Occipital lobe (tissue), 2 donors: ENCODE results near the gene GAS2L2. TPM values are rescaled to one million over a fixed set of nuclear protein-coding genes. Genes with fewer than 3 reads are reported as not detected.
"Not testable (repeated sequence)": the region's sequence is repeated elsewhere in the genome, so short reads cannot be mapped to it uniquely, and the experiment has no call there.

Experiments
- DNase-seq: peaks from one replicate; lab custom pipeline; 2025; lab: John Stamatoyannopoulos, UW
- total RNA-seq: library from RNA; depleted of rRNA; stranded (reverse); fragments of >200 nt; gene quantifications from one replicate; pipeline ENCODE4 v1.2.3, GENCODE V29; 2014

The GAS2L2 gene
- total RNA-seq, 1 donor from 2014 or later = 0.16 TPM

DNA sequence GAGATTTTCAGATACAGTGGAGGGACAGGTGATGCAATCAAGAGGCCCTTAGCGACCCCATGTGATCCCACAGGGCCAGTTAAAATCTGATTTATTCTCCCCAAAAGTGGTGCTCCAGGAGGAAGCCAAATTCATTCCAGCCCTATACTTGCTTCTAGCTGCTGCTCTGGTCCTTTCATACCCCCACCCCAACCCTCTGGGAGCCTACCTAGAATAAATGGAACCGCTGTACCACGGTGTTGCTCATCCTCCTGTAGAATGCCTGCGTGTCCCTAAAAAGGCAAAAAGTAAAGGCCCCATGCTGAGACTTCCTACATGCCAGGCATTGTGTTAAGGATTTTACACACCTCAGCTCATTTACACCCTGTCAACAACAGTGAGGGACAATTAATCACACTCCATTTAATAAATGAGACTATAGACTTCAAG is 23.6 kb downstream of the GAS2L2 start:
- no peak for DNase-seq

DNA sequence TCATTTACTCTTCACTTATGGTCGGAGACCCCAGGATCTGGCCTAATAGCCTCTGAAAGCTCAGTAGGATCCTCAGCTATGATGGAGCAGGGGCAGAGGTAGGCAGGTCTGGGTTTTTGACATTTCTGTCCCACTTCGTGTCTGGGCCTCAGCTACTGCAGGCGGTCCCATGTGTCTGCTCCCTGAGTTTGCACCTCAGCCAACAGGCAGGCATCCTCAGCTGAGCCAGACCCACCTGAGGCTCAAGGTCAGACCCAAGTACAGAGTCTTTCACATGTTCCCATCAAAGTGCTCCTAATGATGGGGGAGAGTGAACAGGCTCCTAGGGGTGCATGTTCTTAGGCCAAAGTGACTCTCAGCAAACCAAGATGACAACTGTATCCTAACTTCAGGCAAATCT is 24.5 kb downstream of the GAS2L2 start:
- DNase-seq = no peak

DNA sequence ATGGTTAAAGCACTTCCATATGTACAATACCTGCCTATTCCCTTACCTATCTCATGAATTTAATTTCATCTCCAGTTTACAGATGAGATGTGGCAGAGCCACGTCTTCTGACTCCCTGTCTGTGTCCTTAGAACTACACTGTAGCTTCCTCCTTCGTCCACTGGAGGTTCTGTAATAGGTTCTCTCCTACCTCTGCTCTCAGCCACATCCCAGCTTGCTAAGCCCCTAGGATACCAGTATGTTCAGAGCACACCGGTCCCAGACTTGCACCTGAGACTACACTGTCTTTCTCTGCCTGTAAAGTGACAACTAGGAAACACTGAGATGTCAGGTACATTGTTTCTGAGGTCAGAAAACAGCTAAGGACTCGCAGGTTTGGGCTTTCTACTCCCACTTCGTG is 25.4 kb downstream of the GAS2L2 start:
- DNase-seq = no peak

DNA sequence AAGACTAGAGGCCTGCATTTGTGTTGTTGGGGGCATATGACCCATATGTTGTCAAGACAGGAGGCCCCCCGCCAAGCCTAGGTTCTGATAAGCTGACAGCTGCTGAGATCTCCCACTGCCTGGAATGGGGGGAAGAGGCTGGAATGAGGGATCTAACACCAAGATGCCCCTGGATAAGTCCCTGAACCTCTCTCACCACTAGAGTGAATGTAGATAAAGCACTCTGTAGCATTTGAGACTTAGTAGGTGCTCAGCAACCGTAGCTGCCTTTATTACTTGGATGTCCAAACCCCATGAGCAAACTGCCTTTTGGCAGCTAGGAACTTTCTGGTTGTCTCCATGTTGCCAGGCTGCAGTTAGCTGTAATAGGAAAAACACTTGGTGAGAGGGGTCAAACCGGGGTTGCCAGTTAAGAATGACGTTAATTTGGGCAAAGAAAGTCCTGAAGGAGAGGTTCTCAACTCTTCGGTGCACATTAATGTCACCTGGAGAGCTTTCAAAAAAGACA is 26.0 kb downstream of the GAS2L2 start:
- no peak for DNase-seq

DNA sequence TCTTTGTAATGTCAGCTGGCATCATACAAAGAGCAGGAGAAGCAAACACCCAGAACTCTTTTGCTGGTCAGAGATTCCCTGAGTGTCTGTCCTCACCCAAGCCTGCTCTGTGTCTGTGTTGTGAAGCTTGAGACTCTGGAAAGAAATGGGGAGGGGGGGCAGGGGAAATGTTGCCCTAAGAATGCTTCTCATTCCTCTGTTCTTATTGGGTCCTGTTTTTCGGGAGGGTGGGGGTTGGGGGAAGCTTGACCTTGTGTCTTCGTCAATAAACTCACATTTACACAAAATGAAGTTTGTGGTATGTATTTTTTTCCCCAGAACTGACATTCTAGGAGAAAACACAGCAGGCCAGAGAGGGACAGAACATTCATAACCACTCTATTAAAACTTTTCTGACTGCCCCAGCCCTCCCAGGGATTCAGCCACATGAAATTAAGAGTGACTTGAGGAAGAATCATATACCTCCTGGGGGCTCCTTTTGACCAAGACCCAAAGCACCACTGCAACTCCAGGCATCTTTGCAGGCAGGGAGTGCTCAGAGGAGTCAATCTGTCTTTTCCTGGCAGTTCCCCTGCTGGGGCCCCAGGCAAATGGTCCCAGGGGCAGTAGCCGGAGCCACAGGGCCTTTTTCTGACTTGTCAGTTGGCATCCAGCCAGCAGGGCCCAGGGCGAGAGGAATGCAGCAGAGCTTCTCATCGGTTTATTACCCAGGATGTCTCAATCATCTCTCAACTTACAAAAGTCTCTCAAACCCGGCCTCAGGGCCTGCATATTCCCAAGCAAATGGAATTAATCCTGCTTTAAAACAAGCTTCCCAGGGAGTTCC is 26.7 kb downstream of the GAS2L2 start:
- no peak for DNase-seq

DNA sequence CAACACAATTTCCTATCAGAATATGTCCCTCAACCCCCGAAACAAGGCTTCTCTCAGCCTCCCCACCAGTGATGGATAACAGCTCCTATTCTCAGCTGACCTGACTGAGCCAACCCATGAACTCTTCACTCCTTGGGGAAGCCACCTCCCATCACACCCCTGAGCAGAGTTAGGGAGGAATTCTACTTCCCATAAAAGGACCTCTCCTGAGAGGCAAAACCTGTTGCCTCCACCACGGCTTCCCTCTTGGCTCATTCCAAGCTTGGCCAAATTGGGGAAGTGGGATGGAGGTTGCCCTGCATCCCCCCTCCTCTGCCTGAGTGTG is 27.3 kb downstream of the GAS2L2 start:
- DNase-seq = no peak

DNA sequence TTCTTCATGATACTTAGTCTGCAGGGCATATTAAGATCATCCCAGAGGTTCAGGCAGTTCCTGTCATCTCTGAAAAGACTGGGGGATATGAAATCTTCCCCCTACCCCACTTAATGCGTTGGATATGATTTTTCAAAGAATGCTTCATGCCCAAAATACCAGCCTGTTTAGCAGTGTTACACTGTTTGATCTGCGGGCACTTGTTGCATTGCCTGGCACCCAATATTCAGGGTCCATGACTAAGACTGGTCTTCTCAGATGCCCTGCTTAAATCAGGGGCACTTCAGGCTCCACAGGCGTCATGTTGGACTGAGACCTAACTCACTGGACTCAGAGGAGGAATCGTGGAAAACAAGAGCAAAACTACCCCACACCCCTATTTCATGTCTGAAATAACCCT is 28.0 kb downstream of the GAS2L2 start:
- DNase-seq = no peak

DNA sequence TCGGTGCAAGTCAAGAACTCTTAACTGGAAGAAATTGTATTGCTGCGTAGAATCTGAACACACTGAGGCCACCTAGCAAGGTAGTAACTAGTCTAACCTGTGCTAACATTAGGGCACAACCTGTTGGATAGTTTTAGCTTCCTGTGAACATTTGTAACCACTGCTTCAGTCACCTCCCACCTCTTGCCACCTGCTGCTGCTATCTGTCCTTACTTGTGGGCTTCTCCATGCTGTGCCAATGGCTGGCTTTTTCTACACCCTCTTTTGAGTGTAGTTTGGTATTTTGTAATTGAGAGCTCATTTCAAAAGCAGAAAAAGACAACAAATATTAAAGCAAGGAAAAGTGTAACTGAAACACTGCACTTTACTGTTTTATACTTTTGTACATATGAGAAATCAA is 29.3 kb downstream of the GAS2L2 start:
- no peak for DNase-seq

DNA sequence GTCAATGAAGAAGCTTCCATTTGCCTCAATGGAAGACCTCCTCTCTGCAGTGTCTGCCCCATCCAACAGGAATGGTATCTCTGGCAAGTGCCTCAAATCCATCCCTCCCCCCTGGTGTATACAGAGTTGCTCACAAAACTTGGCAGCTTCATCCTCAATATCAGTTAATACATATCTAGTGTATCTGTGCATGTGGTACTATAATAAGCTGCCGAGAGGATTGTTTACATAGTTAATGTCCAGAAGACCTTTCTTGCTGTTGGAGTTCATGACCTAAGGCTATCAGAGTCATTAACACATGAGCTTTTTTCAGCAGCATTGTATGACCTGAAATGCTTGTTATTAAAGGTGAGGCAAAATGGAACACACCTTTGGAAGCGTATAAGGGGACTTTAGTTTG is 35.6 kb downstream of the GAS2L2 start:
- DNase-seq = no peak

DNA sequence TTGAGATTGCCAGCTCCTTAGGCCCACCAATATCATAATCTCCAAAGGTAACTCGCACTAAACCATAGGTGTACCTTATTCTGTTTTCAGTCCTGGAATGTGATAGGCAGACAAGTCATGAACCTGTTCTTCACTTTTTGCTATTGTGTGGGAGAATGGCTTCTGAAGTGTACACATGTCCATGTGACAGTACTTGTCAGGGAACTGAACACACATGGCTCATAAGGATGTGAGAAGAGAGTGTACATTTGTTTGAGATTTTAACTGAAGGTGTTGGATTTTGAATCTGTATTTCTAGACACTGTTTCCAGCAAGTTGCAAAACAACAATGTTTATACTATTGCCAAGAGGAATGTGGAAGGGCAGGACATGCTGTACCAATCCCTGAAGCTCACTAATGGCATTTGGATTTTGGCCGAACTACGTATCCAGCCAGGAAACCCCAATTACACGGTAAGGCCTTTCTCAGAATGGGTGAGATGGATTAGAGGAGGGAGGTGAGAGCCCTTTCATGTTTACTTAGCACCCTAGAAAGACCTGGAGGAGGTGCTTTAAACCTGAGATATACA is 36.1 kb downstream of the GAS2L2 start:
- DNase-seq = no peak

DNA sequence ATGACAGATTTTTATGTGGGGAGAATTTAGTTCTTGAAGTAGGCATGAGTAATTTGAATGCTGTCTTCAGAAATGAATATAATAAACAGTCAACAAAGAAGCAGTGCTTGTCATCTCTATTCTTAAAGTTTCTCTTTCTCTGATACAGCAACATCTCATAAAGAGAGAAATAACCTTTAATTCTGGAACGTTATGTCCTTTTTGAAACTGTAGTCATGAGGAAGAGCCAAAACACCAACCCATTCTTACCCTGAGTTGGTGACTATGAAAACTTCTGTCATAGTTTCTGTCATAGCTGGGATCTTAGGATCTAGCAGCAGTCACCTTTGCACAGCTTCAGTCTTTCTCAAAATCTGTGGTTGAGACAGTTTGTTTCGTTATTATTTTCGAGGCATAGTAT is 36.9 kb downstream of the GAS2L2 start:
- DNase-seq = no peak

DNA sequence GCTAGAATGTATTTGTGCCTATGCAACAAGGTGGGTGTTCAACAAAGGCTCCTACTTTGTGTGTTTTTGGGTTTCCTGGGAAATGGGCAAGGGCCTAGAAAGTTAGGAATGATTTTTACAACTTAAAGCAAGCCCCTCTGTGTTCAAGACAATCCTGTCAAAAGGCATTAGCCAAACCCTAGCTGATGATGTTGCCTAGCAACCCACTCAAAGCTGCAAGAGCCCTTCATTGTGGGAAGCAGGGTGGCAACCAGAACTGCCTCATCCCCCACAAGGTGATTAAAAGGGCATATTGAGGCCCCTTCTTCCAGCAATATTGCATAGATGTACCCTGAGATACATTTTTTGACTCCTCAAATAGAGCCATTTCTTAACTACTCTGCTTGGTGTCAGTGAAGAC is 37.6 kb downstream of the GAS2L2 start:
- no peak for DNase-seq

DNA sequence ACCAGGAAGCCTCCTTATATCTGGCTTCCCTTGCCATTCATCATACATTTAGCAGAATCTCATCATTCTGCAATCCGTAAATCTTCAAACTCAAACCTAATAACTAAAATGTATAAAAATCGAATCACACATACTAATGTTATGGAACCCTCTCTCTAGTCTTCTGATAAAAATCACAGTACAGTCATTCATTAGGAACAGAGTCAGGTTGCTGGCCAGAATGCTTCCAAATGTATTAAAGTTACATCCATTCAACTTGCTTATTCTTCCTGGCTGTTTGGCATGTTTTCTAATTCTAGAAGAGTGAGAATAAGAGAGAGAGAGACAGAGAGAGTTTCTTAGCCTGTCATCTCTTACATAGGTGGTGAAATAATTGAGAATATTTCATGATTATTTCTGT is 38.1 kb downstream of the GAS2L2 start:
- DNase-seq = no peak

DNA sequence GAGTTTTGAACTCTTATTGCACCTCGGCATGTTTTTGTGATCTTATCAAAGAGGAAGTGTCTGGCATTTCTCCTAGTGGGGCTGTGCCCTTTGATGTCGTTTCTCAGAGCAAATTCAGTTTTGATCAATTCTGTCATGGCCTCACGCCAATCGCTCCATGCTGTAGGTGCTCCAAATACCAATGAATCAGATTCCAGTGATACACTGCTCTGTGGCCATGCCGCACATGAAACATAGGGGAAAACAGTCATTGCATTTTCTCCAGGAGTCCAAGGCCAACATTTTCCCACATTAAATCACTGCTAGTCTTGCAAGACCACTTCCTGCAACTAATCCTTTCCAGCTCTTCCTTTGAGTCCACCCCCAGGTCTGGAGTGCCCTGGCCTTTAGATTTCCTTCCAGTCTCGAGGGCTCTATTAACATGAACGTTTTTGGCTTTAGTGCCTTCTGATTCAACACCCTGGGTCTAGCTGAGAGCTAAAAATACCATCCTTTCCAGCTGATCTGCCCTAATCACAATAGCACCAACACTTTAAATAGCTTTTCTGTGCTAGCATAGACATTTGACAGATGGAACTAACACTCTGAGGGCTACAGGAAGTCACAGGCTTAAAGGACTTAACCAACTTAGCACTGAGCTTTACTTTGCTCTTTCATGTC is 39.8 kb downstream of the GAS2L2 start:
- no peak for DNase-seq

DNA sequence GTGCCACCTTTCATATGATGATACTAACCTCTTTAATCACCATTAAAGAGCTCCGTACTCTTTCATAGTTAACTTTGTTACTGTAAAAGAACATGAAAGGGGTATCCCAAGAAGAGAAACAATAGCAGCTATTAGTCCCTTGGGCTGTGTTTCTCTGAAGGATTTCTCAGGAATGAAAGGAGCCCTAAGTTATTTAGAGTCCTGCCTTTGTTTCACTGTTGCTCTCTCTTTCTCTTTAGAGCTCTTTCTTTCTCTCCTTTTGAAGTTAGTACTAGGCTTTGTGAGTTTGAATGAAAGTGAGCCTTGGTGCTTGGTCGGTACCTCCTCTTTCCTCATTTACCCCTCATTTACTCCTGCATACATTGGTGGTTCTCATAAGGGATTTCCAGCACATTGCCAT is 42.1 kb downstream of the GAS2L2 start:
- no peak for DNase-seq

DNA sequence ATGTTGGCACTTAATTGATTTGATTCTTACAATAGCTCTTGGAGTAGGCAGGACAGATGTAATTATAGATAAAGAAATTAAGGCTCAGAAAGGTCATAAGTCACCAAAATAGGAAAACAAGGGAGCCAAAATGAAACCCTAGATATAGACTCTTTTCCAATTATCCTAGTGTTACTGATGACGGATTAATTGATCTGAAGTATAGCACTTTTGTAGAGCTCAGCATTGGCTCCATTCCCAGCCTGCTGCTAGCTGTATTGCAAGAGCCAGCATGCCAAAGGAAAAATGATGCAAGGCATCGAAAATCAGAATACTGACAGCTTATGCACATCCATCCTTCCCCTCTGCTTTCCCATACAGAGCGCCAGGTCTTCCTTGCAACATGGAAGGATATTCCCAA is 43.2 kb downstream of the GAS2L2 start:
- no peak for DNase-seq

DNA sequence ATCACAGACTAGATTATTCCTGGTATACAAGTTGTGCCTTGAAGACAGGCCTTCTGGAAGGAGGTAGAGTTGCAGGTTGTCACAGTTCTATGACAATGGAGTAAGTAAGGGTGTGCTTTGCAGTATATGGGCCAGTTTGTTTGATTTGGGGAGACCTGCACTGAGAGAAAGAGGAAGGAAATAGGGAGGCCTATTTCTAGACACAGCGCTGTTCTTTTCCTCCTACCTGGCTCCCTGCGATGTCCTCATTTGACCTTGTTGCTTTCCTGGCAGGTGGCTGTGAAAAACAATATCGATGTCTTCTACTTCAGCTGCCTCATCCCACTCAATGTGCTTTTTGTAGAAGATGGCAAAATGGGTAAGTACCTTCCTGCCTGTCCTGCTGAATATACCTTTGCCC is 44.1 kb downstream of the GAS2L2 start:
- no peak for DNase-seq

DNA sequence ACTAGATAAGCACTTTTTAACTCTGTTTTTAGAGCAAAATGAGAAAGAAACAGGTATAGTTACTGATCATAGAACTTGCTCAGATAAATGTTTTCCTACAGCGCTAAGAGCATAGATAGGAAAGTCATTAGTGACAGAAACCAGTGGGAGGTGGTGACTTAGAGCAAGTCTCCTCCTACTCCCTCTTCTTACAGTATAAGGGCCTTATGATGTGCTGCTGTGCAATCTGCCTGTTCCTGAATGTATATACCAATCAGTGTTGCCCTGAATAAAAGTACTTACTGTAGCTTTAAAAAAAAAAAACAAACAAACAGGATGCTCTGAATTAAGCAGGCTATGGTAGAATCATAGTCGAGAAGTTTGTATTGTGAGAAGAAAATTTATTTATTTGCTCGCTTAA is 44.9 kb downstream of the GAS2L2 start:
- DNase-seq = no peak

DNA sequence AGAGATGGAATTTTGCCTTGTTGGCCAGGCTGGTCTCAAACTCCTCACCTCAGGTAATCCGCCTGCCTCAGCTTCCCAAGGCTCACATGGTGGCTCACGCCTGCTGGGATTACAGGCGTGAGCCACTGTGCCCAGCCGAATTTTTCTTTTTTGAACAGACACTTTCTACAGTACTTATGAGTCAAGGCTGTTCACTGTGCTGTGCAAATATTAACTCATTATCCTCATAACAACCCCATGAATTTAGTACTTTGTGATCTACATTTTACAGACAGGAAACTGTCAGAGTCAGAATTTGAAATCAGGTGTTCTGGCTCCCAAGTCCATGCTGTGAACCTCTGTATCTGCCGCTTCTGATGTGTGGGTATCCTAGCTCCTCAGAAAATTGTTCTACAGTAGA is 47.3 kb downstream of the GAS2L2 start:
- DNase-seq = no peak

DNA sequence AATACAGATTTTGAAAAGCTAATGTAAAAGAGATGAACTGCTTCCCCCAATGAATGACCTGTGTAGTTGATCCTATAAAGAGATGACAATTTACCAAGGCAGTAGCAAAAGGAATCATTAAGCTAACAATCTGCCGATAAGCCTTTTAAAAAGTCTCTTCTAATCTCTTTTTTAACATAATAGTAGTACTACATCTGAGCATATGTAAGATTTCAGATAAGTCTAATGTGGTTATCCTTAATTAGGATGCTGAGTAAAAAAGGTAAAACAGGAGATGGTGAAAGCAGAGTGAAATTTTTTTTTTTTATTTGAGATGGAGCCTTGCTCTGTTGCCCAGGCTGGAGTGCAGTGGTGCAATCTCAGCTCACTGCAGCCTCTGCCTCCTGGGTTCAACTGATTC is 47.8 kb downstream of the GAS2L2 start:
- no peak for DNase-seq

DNA sequence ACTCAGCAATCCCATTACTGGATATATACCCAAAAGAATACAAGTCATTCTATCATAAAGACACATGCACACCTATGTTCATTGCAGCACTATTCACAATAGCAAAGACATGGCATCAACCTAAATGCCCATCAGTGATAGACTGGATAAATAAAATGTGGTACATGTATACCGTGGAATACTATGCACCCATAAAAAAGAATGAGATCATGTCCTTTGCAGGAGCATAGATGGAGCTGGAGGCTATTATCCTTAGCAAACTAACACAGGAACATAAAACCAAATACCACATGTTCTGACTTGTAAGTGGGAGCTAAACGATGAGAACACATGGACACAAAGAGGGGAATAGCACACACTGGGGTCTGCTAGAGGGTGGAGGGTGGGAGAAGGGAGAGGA is 49.7 kb downstream of the GAS2L2 start:
- not testable (repeated sequence) for DNase-seq

DNA sequence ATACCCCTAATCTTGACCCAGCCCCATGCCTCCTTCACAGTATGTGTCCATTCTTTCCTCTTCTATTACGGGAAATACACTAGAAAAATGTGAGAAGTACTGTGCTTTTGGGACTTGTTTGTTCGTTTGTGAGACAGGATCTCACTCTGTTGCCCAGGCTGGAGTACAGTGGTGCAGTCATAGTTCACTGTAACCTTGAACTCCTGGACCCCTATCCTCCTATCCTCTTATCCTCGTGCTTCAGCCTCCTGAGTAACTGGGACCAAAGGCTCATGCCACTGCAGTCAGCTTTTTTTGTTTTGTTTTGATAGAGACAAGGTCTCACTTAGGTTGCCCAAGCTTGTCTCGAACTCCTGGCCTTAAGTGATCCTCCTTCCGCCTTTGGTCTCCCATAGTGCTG is 51.5 kb downstream of the GAS2L2 start:
- DNase-seq = no peak

DNA sequence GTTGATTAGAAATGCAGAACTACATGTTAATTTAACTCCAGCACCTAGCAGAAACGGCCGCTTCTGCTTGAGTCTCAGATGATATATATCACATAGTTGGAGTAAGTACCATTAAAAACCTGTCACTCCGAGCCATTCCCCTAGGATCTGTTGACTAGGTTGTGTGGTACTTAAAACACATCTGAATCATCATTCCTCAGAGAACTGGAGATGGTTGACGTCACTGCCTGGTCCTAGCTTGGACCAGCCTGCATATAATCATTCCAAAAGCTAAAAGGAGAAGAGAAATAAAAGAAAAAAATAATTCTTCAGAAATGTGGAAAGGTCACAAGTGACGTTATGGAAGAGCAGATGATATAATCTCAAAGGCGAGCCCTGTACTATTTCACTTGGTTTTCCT is 52.9 kb downstream of the GAS2L2 start:
- no peak for DNase-seq
